ENCODE data around the gene GPR45.

GRCh38 chr2:105272176-105272575 is 30.6 kb downstream of the GPR45 start:
- TF ChIP-seq, protein P1, sequence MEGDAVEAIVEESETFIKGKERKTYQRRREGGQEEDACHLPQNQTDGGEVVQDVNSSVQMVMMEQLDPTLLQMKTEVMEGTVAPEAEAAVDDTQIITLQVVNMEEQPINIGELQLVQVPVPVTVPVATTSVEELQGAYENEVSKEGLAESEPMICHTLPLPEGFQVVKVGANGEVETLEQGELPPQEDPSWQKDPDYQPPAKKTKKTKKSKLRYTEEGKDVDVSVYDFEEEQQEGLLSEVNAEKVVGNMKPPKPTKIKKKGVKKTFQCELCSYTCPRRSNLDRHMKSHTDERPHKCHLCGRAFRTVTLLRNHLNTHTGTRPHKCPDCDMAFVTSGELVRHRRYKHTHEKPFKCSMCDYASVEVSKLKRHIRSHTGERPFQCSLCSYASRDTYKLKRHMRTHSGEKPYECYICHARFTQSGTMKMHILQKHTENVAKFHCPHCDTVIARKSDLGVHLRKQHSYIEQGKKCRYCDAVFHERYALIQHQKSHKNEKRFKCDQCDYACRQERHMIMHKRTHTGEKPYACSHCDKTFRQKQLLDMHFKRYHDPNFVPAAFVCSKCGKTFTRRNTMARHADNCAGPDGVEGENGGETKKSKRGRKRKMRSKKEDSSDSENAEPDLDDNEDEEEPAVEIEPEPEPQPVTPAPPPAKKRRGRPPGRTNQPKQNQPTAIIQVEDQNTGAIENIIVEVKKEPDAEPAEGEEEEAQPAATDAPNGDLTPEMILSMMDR (IDR thresholded peaks at IDR 0.05; ENCODE audit: extremely low read depth in 1 of 2, insufficient read depth in 1 of 2, low read depth in 1 of 2, low read length in 2 of 2), result no peak
- TF ChIP-seq, protein P2, sequence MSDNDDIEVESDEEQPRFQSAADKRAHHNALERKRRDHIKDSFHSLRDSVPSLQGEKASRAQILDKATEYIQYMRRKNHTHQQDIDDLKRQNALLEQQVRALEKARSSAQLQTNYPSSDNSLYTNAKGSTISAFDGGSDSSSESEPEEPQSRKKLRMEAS (IDR thresholded peaks at IDR 0.05; ENCODE audit: insufficient read depth, insufficient read length), result no peak
- TF ChIP-seq EZH2 (IDR thresholded peaks at IDR 0.05; ENCODE audit: borderline replicate concordance, low read depth, low read length, severe bottlenecking), result no peak

Measured in endothelial cell of umbilical vein (primary cell).